HG03159 (cell line): ENCODE data around the gene EXOC2.

Source experiments
- ATAC-seq: cut with Tn5 transposase; IDR thresholded peaks from one replicate; pipeline ENCODE4 v1.9.1; 2021; ENCODE audit warnings: mild to moderate bottlenecking, moderate library complexity; ENCODE audit not compliant: unreplicated experiment

Gene EXOC2

DNA sequence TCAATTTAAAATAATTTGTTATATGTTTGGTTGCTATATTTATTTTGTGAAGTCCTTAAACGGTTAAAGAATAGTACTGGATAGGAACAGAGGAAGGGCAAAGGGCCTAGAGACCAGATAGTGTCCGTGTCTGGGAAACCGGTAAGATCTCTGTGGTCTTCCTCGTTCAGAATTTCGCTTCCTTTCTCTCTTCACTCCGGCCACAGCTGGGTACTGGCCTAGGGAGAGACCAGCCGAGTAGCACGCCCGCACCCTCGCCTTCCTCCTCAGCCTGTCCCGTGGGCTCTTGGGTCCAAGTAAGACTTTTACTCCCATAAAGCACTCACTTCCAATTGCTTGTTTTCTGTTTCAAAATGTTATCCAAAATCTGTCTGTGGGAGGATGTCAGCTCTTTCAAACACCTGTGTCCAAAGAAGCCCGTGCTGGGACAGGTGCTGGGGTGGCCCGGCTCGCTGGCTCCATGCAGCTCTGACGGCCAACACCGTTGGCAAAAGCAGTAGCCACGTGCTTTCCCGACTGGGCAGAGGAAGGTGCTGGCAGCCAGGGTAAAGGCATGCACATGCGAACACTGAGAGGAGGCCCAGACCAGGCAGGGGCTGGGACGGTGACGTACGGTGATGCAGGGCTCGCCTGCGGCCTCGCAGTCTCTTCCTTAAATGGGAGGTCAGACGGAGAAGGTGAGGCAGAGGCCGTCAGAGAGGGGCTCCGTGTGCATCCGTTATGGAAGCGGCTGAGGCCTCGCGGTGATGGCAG, 189.2 kb downstream of the EXOC2 start:
- no peak for ATAC-seq

- no peak for ATAC-seq
These were observed 190.2 kb downstream of the EXOC2 start for GRCh38 chr6:502761-503160.

- no peak for ATAC-seq
These were observed 190.9 kb downstream of the EXOC2 start for GRCh38 chr6:501891-502601.

DNA sequence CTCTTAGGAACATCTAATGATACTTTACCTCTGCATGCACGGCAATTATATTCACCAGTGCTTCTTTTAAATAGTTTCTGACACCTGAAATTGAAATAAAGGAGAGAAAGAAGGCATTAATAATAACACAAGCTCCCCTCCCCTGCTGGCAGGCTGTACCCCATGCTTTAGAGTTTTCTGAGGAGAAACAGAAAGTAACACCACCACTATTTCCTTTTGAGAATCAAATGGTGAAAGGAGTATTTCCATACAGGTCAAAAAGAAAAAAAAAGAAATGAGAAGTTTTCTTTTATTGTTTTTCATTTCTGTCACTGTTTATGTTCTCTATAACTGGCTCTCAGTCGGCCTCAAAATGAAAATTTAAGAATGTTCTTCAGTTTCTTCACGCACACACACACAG, 193.3 kb downstream of the EXOC2 start:
- no peak for ATAC-seq

GRCh38 chr6:498795-499231, 194.1 kb downstream of the EXOC2 start:
- ATAC-seq = peak; percentile 60

GRCh38 chr6:497258-497657, 195.7 kb downstream of the EXOC2 start:
- no peak for ATAC-seq

DNA sequence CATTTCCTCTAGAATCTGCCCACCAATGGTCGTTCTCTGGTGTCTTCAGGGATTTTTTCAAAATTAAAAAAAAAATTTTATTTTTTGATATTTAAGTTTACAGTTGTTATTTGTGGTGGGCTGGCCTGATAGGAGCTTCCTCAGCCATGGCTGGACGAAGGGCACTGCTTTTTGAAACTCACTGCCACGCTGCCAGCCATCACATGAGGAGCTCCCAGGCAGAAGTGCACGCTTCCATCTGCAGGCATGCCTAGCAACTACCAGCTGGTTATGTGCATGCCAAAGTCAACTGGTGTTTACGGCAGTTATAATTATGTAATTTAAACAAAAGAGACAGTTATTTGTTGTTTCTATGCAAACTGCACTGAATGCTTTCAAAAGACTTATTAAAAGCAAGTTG, 196.3 kb downstream of the EXOC2 start:
- no peak for ATAC-seq

DNA sequence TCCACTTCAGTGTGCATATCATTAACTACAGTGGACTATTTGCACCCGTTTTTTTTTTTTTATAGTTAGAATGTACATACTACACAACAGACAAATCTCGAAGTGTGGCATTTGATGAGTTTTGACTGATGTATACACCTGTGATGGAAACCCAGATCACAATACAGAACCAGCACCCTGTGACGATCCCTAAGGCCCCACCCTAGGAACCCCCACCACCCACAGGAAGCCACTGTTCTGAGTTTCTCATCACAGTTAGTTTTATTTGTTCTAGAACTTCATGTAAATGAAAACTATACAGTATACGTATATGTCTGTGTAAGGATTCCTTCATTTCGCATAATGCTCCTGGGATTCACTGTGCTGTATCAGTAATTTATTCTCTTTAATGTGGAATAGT, 198.5 kb downstream of the EXOC2 start:
- no peak for ATAC-seq

- no peak for ATAC-seq
These were observed 199.1 kb downstream of the EXOC2 start for GRCh38 chr6:493840-494239.

DNA sequence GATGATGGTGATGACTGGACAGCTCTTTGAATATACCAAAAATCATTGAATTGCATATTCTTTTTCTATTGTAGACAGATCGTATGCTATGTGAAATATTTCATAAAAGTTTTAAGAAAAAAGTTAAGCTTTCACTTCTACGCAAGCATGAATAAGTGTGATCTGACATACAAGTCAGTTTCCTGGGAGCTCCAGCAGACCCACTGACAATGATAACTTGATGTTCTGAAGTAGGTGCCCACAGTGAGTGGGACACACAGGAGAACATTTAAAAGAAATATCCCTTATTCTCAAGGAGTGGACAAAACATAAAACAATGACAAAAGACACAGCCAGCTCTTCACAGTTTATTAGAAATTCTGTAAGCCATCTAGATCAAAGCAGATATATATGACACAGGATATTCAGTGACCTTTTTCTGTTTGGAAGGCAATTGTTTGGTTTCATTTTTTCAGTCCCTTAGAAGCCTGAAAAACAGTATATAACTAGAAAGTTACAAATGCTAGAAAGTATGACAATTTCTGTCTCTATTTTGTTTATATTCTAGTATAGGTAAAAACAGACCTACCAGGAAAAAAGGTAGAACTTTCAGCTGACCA, 200.0 kb downstream of the EXOC2 start:
- ATAC-seq = no peak

DNA sequence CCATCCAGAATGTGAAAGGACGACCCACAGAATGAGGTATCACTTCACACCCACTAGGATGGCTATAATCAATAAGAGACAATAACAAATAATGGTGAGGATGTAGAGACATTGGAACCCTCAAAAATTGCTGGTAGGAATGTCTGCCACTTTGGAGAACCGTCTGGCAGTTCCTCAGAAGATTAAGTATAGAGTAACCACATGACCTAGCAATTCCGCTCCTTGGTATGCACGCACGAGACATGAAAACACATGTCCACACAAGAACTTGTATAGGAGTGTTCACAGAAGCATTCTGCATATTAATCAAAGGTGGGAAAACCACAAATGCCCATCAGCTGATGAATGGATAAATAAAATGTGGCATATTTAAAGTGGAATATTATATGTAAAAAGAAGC, 200.8 kb downstream of the EXOC2 start:
- ATAC-seq = no peak

GRCh38 chr6:491233-491632, 201.7 kb downstream of the EXOC2 start:
- no peak for ATAC-seq

DNA sequence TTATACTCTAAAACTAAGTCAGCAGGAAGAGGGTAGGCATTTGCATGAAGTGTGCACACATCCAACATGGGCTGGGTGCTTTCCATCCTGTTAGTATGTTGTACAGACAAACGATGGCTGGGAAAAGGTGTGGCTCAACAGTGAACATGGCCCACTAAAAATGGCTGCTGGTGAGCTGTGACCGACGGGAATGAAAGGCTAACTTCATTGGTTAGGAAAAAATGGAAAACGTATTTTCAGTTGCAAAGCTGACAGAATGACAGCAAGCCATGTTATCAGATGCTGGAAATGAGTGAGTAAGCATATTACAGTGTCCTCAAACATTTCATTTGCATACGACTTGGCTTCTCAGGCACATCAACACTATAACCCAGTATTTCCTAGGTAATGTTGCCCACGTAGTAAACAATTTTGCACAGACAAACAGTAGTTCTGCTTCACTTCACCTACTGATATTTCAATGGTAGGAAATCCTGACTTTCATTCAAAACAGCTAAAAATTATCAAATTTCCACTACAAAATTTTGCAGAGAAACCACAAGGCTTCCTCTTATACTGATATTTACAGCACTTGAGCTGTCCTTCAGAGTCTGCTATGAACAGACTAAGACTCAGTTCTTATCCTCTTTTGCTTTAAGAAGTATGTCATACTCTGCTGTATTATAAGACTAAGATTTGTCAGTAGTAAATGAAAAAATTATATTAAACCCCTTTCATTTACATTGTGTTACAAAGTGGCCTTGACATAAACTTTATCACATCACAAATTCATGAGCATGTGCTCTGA, 202.5 kb downstream of the EXOC2 start:
- ATAC-seq = no peak

DNA sequence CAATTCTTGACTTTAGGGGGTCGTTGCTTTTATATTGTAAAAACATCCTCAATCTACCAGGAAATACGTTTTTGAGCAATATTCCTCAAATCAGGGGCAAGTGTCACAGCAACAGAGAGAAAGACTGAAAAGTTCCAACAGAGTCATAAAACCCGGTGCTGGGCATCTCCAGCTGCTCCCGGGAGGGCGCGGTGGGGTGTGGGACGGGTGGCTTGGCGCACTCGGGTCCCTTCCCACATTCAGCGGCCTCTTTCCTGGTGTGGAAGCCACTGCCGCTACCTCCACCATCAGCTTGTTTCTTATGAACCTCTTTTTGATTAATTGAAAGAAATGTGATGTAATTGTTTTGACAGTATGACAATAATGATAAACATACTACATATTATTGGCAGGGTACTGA, 203.2 kb downstream of the EXOC2 start:
- no peak for ATAC-seq

DNA sequence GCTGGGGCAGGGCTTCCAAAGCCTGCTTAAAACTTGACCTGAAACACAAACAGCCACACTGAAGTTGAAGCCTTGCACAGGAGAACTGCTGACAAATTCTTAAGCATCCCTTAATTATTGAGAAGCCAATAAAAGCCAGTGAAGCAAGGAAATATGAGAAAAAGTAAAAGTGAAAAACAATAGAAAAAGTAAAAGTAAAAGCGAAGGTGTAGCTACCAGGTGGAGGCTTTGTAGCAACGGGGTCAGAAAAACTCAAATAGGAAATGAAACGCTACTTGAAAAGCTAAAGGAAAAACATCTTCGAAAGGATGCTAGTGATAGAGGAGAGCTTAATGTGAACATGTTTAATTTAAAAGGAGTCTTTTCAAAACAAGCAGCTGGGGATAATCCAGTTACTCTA, 203.9 kb downstream of the EXOC2 start:
- no peak for ATAC-seq

- no peak for ATAC-seq
These were observed 205.0 kb downstream of the EXOC2 start for GRCh38 chr6:487956-488355.

DNA sequence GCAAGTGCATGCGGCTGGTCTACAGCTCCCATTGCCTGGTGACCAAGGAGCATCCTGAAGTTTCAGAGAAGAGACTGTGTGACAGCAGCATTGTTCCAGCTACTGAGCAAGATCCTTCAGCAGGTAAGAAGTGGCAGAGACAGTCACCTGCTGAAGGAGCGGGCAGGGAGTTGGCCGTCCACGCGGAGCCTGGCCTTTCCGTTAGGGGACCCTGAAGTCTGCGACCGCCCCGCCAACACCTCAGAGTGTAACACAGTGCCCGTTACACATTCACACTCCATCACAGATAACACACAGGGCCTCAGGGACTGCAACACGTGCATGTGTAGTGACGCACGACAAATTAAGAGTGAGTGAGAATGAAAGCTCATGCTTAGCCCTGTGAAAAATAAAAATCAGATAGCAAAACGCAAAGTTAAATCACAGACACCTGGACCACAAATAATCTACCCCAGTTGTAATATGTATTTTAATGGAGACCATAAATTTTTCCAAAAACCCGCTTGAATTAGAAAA, 207.2 kb downstream of the EXOC2 start:
- no peak for ATAC-seq

DNA sequence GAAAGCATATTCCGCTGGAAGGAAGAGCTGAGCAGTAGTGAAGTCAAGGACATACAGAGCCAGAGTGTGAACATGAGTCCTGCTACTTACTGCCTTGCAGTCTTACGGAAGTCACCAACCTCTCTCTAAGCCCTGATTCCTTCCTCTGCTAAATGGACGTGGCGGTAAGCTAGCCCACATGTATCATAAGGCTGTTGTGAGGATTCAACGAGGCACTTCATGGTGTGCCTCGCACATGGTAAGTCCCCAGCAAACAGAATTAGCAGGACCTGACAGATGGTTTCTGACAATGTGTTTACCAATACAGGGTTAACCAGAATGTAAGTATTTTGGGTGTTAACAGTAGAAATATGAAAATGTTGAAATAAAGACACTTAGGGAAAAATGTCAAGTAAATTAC, 208.2 kb downstream of the EXOC2 start:
- ATAC-seq = no peak

GRCh38 chr6:484086-484745, 208.7 kb downstream of the EXOC2 start:
- ATAC-seq = no peak

DNA sequence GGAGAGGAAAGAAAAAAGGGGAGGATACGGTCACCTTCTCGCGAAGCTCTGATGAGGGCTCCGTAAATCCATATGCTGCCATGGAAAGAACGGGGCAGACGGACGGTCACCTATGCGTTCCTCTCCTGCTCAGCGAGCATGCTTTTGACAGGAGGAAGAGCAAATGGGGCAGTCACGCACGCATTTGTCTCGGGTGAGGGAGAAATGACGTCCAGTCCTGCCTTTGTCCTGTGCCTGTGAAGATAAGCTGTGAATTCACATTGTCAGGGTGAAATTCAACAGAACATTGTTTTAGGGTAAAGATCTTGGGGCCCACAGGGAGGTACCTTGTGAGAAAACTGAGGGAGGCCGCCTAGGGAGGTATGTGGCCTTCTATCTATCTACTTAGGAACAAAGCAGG, 217.6 kb downstream of the EXOC2 start:
- no peak for ATAC-seq
